Measurements from ENCODE around the gene KCNT1.

Gene KCNT1

DNA sequence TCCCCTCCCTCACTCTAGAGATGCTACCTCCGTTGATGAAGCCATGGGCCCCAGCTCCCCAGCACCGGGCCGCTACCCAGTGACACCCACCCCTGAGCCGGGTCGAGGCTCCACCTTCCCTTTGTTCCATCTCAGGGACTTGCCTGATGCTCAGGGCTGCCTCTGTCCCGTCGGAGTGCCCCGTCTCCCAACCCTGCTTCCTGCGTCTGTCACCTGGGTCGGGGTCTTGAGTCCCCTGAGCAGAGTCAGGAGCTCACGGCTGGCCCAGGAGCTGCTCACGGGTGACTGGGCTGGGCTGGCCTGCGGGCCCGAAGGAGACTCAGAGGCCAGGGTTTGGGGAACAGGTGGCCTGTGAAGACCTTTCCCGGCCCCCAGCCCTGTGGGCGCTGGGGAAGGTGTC, 85.3 kb downstream of the KCNT1 start:
- no peak for DNase-seq

GRCh38 chr9:135787776-135788575, 86.0 kb downstream of the KCNT1 start:
- no peak for DNase-seq

DNA sequence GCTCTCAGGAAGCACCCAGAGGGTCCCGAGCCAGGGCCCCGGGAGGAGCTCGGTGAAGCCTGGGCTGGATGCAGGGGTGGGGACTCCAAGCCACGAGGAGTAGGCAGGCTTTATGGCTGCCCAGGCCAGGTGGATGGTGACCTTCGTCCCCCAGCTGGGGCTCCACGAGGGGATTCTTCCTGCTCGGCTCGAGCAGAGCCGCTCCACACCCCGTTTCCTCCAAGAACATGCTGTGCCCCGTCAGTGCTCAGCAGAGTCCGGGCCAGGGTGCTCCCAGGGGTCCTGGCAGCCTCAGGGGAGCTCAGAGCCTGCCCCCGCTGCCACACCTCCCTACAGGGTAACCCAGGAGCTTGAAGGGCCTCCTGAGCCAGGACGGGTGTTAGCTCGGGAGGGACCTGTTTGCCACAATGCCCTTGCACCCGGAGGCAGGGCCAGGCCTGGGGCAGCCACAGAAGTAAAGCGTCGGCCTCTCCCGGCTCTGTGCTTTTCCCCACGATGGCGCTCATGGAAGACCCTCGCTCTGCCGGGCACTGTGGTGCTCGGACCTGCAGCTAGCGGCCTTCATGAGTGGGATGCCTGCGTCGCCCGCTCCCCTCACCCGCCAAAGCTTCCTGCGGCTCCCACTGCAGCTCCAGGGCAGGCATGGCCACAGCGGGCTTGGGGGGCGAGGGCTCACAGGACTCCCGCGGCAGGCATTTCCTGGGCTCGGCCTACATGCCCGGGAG, 86.8 kb downstream of the KCNT1 start:
- DNase-seq, result no peak

GRCh38 chr9:135789838-135790291, 87.9 kb downstream of the KCNT1 start:
- DNase-seq, result no peak

DNA sequence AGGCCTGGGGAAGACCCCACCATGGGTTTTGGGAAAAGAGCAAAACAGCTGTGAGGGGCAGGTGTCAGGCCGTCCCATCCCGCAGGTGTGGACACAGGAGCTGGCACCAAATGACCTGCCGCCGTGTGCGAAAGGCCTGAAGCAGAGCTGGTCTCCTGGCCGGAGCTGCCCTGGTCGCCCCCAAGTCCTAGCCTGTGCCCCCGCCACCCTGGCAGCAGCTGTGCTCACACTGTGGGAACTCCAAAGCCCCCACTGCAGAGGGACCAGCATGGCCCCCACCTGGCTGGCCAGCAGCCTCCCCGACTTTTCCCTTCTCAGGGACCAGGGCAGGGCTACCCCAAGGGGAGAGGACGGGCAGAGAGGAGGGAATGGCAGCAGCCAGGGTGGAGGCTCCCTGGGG, 88.4 kb downstream of the KCNT1 start:
- DNase-seq, result no peak

DNA sequence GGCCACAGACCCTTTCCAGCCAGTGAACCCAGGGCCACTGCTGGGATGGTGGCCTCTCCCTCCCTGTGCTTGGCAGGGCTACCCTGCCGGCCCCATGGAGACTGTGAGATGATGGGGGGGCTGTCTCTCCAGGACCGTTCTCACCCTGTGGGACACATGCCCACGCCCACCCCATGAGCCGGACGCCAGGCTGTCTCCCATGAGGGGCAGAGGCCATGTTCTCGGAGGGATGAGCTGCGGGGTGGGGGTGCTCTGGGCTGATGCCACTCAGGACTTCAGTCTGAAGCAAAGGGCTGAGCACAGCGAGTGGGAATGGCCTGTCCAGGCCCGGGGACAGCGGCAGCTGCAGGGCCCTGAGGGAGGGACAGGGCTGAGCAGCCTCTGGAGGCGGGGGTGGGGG, 88.9 kb downstream of the KCNT1 start:
- no peak for DNase-seq

- DNase-seq, result no peak
Observed at GRCh38 chr9:135791431-135792267, 89.7 kb downstream of the KCNT1 start.

- DNase-seq, result no peak
Observed at GRCh38 chr9:135792268-135793128, 90.5 kb downstream of the KCNT1 start.

GRCh38 chr9:135793221-135794056, 91.5 kb downstream of the KCNT1 start:
- DNase-seq, result no peak

GRCh38 chr9:135794057-135794335, 92.0 kb downstream of the KCNT1 start:
- no peak for DNase-seq

DNA sequence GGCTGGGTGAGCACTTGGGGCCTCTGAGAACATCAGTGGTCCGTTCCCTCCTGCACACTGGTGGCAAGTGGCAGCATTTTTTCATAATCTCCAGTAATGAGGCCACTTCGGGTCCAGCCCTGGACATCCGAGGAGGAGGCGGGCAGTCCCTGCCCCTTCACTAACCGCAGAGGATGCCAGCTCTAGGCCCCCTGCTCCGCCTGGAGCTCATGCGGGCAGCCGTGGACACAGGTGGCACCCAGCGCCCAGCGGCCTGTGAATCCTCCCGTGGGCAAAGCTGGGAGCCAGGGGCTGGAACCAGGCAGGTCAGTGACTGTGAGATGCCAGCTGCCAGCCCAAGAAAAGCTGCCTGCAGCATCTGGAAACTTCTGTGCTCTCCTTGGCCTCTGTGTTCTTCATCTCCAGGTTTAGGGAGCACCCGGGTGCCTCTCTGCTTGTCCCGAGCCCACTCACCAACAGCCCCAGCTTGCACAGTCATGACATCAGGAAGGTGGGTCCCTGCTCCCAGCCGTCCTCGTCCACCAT, 92.4 kb downstream of the KCNT1 start:
- DNase-seq, result no peak

GRCh38 chr9:135795391-135795790, 93.4 kb downstream of the KCNT1 start:
- DNase-seq, result no peak

- DNase-seq, result peak; percentile 4
Observed at GRCh38 chr9:135796784-135797485, 95.0 kb downstream of the KCNT1 start.

GRCh38 chr9:135797507-135798262, 95.7 kb downstream of the KCNT1 start:
- DNase-seq, result peak; percentile 42

DNA sequence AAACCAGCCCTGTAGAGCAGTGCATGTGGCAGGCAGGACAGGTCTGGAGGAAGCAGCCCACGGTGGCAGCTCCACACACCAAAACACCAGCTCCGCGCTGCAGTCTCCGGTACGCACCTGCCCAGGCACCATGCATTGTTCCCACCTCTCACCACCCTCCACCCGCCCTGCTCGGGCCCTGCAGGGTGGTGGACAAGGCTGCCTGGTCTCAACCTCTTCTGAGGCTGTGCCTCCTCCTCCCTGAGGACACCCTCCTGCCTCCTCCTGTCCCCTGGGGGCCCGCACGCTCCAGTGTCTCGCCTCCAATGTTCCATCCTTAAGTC, 96.2 kb downstream of the KCNT1 start:
- no peak for DNase-seq

- DNase-seq, result no peak
Observed at GRCh38 chr9:135799261-135799660, 97.3 kb downstream of the KCNT1 start.

GRCh38 chr9:135801070-135801469, 99.1 kb downstream of the KCNT1 start:
- DNase-seq, result no peak

- no peak for DNase-seq
Observed at GRCh38 chr9:135802876-135803419, 101.0 kb downstream of the KCNT1 start.

DNA sequence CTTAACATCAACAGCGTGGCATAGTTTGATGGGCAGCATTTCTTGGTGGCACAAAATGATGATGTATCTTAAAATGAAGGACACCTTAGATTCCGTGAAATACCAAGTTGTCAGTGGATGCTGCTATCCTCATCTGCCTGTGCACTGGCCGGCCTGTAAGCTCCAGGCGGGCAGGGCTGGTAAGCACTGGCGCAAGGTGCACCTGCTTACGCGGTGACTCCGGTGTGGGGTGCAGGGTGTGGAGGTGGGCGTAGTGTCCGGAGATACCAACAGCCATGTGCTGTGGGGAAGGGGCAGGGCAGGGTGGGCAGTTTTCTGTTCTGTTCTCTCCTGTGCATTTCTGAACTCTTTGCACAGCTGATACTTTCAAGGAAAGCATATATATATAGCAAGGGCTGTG, 101.5 kb downstream of the KCNT1 start:
- no peak for DNase-seq
